GM21529 (cell line): ENCODE measurements around the gene KRTCAP2.
"Not testable (repeated sequence)": the region's sequence is repeated elsewhere in the genome, so short reads cannot be mapped to it uniquely, and the experiment has no call there.

Source experiments
- ATAC-seq: cut with Tn5 transposase; IDR thresholded peaks from one replicate; pipeline ENCODE4 v1.9.1; 2021; ENCODE audit not compliant: unreplicated experiment

Gene KRTCAP2

DNA sequence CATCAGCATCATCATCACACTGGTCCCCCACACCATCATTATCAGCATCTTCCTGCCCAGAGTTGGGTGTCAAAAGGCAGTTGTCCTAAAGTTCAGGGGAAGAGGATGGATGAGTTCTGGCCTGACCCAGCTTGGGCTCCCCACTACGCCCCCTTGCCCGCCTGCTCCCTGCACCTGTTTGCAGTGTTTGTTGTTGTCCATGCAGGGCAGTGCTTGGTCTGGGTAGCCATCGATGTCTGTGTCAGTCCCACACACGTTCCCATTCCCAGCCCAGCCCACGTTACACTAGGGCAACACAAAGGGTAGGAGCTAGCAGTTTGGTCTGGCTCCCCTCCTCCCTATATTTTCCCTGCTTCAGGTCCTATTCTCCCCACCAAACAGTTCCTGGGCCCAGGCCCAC is 27.8 kb upstream of the KRTCAP2 start:
- ATAC-seq = no peak

DNA sequence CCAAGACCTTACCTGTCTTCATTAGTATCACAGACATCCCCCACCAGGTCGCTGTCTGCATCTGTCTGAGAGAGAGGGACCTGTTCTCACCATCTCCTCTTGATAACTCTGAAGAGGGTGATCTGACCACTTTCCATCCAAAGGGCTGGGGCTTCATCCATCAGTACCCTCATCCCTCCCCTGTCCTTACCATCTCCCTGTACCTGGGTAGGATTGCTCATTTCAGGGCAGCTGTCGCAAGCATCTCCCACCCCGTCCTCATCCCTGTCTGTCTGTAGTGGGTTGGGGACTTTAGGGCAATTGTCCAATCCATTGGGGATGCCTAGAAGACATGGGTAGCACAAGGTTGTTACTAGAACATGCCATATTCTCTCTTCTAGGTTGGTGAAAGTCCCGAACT is 26.7 kb upstream of the KRTCAP2 start:
- no peak for ATAC-seq

GRCh38 chr1:155198547-155198906 is 25.4 kb upstream of the KRTCAP2 start:
- no peak for ATAC-seq

DNA sequence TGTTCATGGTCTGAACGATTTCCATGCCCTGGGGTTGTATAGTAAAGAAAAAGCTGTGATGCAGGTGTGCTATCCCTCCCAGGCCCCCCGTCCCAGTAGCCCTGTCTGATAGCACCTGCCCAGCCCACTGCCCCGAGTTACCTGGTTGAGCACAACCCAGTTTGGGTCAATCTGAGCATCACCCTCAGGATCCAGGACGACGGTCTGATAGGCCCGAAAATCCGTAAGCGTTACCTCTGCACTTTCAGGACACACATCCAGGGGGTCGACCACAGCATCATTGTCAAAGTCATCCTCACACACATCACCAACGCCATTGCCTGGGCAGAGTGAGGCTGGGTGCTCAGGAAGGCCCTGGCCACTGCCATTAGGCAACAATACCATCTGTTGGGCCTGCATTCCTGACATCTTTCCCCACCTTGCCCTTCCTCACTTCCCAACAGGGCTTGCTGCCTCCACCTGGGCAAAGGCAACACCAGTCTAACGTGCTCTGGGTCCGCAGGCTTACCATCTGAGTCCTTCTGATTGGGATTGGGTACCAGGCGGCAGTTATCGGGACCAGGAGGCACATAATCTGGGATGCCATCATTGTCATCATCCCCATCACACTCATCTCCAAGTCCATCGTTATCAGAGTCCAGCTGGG is 24.9 kb upstream of the KRTCAP2 start:
- ATAC-seq = no peak

DNA sequence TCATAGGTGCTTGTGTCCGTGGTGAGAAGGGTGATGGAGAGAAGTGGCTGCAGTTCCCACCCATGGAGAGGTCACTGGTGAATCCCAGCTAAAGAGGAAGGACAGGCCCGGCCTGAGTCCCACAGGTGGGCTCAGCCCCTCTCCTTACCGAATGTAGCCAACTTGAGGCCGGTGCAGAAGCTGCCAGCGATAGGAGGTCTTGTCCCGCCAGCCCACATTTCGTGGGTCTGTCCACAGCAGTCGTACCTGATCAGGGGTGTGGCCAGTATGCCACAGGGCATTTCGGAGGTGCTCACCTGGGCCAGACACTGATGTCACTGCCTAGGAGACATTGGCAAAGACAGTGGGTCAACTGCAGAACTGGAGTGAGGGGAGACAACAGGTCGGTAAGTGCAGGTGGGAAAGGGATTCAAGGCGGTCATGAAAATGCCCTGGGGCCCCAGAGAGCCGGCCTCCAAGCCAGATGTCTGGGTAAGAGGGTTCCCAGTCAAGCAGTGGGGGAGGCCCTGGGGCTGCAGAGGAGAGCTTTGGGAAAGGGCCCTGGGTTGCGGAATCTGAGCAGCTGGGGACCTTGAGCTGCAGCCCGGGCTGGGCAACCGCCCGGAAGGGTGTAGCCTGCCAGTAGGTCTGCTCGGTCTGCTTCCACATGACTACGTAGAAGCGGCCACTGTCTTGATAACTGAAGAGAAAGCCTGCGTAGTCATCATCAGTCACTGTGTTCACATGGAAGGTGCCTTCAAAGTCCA is 24.0 kb upstream of the KRTCAP2 start:
- ATAC-seq = no peak

- no peak for ATAC-seq
Observed at GRCh38 chr1:155196103-155196892, 23.2 kb upstream of the KRTCAP2 start.

- ATAC-seq = no peak
Observed at GRCh38 chr1:155195201-155196102, 22.3 kb upstream of the KRTCAP2 start.

GRCh38 chr1:155193991-155194240 is 20.8 kb upstream of the KRTCAP2 start:
- not testable (repeated sequence) for ATAC-seq

DNA sequence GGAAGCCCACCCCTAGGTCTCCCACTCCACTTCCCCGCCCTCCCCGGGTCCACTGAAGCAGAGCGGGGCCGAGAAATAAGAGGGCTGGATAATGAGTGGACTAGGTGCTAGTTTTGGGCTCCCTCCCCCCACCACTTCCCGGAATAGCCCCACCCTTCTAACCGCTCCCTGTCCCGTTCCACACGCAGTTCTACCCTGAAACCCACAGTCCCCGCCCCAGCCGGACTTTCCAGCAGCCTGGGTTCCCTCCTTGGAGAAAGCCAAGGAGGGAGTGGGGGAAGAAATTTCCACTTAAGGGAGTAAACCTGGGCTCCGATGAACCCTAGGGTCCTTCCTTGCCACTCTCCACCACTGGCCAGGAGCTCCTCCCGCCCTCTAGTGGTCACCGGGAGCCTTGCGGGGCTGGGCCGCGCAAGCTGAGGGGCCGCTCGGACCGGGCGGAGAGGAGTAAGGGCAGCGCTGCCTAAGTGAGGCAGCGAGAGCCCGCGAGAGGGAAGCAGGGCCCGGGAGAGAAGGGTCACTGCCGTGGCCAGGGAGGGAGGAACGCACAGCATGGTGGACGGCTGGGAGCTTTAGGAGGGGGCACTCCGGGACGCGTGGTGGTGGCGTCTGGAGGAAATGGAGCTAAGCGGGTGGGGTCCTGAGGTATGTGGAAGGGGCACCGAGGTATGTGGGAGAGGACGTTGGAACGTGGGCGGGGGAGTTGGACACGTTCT is 20.3 kb upstream of the KRTCAP2 start:
- ATAC-seq = peak; percentile 65

DNA sequence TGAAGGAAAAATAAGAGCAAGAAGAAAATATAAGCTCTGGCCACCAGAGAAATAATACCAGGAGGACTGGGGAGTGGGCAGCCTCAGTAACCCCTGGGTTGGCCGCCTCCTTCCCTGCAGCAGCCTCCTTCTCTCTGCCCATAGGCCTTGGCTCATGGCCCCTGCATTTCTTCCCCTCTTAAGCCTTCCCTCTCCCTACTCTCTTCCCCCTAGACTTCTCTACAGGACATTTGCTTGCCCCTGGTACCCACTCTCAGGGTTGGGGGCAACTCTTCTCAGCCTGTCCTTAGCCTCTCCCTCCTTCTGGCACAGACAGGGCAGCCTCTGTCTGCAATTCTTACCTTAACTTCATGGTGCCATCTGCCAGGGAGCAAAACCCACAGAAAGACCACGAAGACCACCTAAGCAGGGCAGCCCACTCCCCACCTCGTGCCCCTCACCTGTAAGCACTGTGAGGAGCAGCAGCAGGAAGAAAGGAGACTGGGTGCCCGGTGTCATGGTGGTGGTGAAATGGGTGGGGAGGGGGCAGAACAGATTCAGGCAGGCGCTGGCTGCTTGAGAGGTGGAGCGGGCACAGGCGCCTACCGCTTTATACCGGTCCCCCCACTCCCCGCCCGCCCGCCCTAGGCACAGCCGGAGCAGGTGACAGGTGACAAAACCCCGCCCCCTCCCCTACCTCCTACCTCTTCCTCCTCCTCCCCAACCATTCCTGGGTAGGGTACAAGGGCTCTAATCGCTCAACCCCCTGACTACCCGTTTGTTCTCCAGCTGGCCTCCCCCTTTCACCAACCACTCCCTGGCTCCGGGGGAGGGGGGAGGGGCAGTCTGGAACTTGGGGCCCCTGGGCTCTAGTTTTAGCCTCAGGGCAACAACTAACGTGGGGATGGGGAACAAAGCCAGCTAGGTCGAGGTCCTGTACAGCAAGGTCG is 19.5 kb upstream of the KRTCAP2 start:
- no peak for ATAC-seq

- ATAC-seq = no peak
Observed at GRCh38 chr1:155191904-155192303, 18.8 kb upstream of the KRTCAP2 start.

DNA sequence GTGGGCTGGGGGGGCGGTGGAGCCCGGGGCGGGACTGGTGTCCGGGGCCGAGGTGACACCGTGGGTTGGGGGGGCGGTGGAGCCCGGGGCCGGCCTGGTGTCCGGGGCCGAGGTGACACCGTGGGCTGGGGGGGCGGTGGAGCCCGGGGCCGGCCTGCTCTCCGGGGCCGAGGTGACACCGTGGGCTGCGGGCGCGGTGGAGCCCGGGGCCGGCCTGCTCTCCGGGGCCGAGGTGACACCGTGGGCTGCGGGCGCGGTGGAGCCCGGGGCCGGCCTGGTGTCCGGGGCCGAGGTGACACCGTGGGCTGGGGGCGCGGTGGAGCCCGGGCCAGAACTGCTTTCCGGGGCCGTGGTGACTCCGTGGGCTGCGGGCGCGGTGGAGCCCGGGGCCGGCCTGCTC is 16.8 kb upstream of the KRTCAP2 start:
- ATAC-seq = not testable (repeated sequence)

DNA sequence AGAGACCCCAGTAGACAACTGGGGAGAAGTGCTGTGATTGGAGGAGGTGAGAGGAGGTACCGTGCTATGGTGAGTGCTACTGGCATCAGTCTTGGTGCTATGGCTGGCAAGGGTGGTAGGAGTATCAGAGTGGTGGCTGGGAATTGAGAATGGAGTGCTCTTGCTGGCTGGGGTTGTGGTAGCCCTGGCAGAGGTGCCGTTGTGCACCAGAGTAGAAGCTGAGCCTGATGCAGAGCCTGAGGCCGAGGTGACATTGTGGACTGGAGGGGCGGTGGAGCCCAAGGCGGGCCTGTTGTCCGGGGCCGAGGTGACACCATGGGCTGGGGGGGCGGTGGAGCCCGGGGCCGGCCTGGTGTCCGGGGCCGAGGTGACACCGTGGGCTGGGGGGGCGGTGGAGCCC is 15.2 kb upstream of the KRTCAP2 start:
- ATAC-seq = no peak

DNA sequence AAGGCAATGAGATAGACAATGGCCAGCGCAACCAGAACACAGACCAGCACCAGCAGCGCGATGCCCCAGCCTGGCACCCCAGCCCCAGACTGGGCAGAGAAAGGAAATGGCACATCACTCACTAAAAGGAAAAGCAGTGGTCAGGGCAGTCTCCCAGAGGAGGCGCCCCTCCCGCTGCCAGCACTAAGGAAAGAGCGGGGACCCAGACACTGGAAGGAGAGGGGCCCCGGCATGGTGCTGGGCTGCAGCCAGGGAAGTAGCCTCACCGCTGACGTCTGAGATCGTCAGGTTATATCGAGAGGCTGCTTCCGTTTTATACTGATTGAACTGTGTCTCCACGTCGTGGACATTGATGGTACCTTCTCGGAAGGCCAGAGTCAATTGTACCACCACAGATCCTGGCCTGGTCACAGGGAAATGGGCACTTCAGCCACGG is 14.4 kb upstream of the KRTCAP2 start:
- no peak for ATAC-seq

- no peak for ATAC-seq
Observed at GRCh38 chr1:155186794-155187455, 13.8 kb upstream of the KRTCAP2 start.

- ATAC-seq = no peak
Observed at GRCh38 chr1:155186067-155186793, 13.1 kb upstream of the KRTCAP2 start.

- ATAC-seq = no peak
Observed at GRCh38 chr1:155185783-155186066, 12.6 kb upstream of the KRTCAP2 start.
